Urinary bladder (tissue), 4 donors: ENCODE results near the gene GFOD2. TPM values are rescaled to one million over a fixed set of nuclear protein-coding genes. Genes with fewer than 3 reads are reported as not detected.

Experiments
- DNase-seq: peaks from one replicate; pipeline ENCODE4 v3.0.0-alpha.2; 2015; ENCODE audit errors: extremely low spot score
- H3K27ac ChIP-seq: one replicate; pipeline ENCODE4 v1.5.1; 2013; ENCODE audit warnings: low read depth, mild to moderate bottlenecking, moderate library complexity
- H3K36me3 ChIP-seq: one replicate; pipeline ENCODE4 v1.6.1; 2013; ENCODE audit warnings: mild to moderate bottlenecking, moderate library complexity; ENCODE audit not compliant: insufficient read depth
- H3K4me1 ChIP-seq: one replicate; pipeline ENCODE4 v1.6.1; 2013; ENCODE audit warnings: mild to moderate bottlenecking, moderate library complexity; ENCODE audit not compliant: insufficient read depth
- H3K4me3 ChIP-seq: one replicate; pipeline ENCODE4 v1.5.1; 2013; ENCODE audit warnings: low read depth, low read length
- WGBS: extraction: QIAGEN DNeasy Blood & Tissue Kit; methylation state at CpG from one replicate; pipeline ENCODE4 v1.1.7; 2013; 5-methylcytosine and 5-hydroxymethylcytosine counted together
- polyA plus RNA-seq: library from polyadenylated mRNA; stranded (reverse); fragments of 200-250 nt; gene quantifications from one replicate; pipeline ENCODE4 v1.2.3, GENCODE V29; 2013
- total RNA-seq: library from RNA; depleted of rRNA; stranded (reverse); fragments of >200 nt; gene quantifications from one replicate; pipeline ENCODE4 v1.2.3, GENCODE V29; 2014
- donor health status: healthy with polysubstance abuse.
- donor health status: healthy.

Gene GFOD2
- total and polyA plus RNA-seq, 2 donors: 16.1 to 19.4 TPM

DNA sequence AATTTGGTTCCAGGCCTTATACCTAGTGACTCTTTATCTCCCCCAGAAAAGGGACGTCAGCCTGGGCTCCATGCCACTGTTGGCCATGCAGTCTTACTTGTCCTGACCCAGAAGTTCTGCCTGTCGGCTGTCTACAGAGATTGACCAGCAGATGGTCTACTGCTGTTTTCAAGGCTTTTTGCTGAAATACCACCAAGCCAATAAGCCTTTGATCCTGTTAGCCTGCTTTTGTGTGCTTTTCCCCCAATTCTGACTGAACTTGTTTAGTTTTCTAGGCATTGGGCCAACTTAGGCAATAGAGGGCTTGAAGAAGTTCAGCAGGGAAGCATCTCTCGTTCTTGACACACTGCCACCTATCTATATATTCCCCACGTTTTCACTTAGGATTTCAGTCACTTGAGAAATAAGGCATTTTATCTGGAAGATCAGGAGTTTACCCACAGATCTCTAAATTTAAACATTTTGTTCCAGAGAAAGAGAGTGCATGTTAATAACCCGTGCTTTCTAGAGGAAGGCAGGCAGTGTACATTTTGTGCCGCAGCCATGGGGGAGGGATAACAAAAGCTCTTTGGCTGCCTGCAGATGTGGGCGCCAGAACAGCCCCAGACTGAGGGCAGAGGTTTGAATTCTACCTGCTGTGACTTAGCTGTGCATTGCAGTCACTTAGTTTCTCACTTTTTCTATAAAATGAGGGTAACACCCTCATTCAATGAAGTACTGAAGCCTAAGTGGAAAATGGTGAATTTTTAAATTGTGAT lies 86.5 kb downstream of the GFOD2 start:
- peaks cover 5% of the 10 kb centered on the region for H3K36me3 ChIP-seq
- whole genome bisulfite sequencing: 43% methylated on average over 7 of the region's 7 CpGs
- H3K27ac ChIP-seq: no peak overlapping the region

DNA sequence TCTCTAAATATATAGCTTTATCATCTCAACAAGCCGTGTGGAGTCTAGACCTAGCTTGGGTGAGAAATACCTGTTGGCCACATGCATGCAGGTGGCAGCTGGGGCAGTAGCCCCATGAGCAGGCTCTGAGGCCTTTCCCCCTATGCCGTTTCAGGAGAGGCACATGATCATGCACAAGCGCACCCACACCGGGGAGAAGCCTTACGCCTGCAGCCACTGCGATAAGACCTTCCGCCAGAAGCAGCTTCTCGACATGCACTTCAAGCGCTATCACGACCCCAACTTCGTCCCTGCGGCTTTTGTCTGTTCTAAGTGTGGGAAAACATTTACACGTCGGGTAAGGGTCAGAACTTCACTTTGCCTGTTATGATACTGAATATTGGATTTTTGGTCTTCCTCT lies 90.9 kb downstream of the GFOD2 start:
- 95% methylated on average over 14 of the region's 14 CpGs for WGBS
- no peak for DNase-seq
- Histone ChIP-seq H3K4me3 (no peak overlapping the region), H3K4me1 (no peaks in the 10 kb centered on the region), H3K36me3 (peaks cover 6% of the 10 kb centered on the region), H3K27ac (no peak overlapping the region)

More for the DNA sequence above, 86.5 kb downstream of the GFOD2 start:
- Histone ChIP-seq H3K4me1 (no peaks in the 10 kb centered on the region), H3K4me3 (no peak overlapping the region)
- peak; percentile 20 for DNase-seq

Other genes with a start within 250 kb of the GFOD2 start
- 50.0 TPM for gene ATP6V0D1, start 238.2 kb downstream of the GFOD2 start, total RNA-seq
- 92.5 TPM for gene ATP6V0D1, start 238.2 kb downstream of the GFOD2 start, polyA plus RNA-seq
- not detected for gene AGRP, start 235.8 kb downstream of the GFOD2 start, total RNA-seq
- not detected for gene AGRP, start 235.8 kb downstream of the GFOD2 start, polyA plus RNA-seq
- 20.5 TPM for gene RIPOR1, start 190.5 kb downstream of the GFOD2 start, total RNA-seq
- 59.0 TPM for gene RIPOR1, start 190.5 kb downstream of the GFOD2 start, polyA plus RNA-seq
- gene CTCF, start 156.8 kb downstream of the GFOD2 start, total RNA-seq: 35.5 TPM
- 29.2 TPM for gene CTCF, start 156.8 kb downstream of the GFOD2 start, polyA plus RNA-seq
- gene CARMIL2, start 74.2 kb downstream of the GFOD2 start, total RNA-seq: 0.16 TPM
- gene CARMIL2, start 74.2 kb downstream of the GFOD2 start, polyA plus RNA-seq: 0.99 TPM
- gene ACD, start 59.1 kb downstream of the GFOD2 start, total RNA-seq: 9.5 TPM
- gene ACD, start 59.1 kb downstream of the GFOD2 start, polyA plus RNA-seq: 34.6 TPM
- 1.7 TPM for gene PARD6A, start 58.4 kb downstream of the GFOD2 start, total RNA-seq
- gene PARD6A, start 58.4 kb downstream of the GFOD2 start, polyA plus RNA-seq: 6.5 TPM
- 10.3 TPM for gene ENKD1, start 52.6 kb downstream of the GFOD2 start, total RNA-seq
- gene ENKD1, start 52.6 kb downstream of the GFOD2 start, polyA plus RNA-seq: 39.5 TPM
- gene C16orf86, start 52.5 kb downstream of the GFOD2 start, total RNA-seq: 1.2 TPM
- 9.9 TPM for gene C16orf86, start 52.5 kb downstream of the GFOD2 start, polyA plus RNA-seq
- gene RANBP10, start 87.2 kb upstream of the GFOD2 start, total RNA-seq: 6.0 TPM
- 14.1 TPM for gene RANBP10, start 87.2 kb upstream of the GFOD2 start, polyA plus RNA-seq
- 1.2 TPM for gene TSNAXIP1, start 87.6 kb upstream of the GFOD2 start, total RNA-seq
- gene TSNAXIP1, start 87.6 kb upstream of the GFOD2 start, polyA plus RNA-seq: 2.0 TPM
- gene THAP11, start 123.0 kb upstream of the GFOD2 start, total RNA-seq: 27.2 TPM
- gene THAP11, start 123.0 kb upstream of the GFOD2 start, polyA plus RNA-seq: 42.2 TPM
- gene NUTF2, start 127.6 kb upstream of the GFOD2 start, total RNA-seq: 70.6 TPM
- 117 TPM for gene NUTF2, start 127.6 kb upstream of the GFOD2 start, polyA plus RNA-seq
- 16.5 TPM for gene CENPT, start 128.4 kb upstream of the GFOD2 start, total RNA-seq
- gene CENPT, start 128.4 kb upstream of the GFOD2 start, polyA plus RNA-seq: 49.4 TPM
- gene EDC4, start 153.7 kb upstream of the GFOD2 start, total RNA-seq: 31.8 TPM
- 43.2 TPM for gene EDC4, start 153.7 kb upstream of the GFOD2 start, polyA plus RNA-seq
- gene NRN1L, start 165.6 kb upstream of the GFOD2 start, total RNA-seq: not detected
- gene NRN1L, start 165.6 kb upstream of the GFOD2 start, polyA plus RNA-seq: 1.9 TPM
- 9.9 TPM for gene PSKH1, start 173.9 kb upstream of the GFOD2 start, total RNA-seq
- 39.0 TPM for gene PSKH1, start 173.9 kb upstream of the GFOD2 start, polyA plus RNA-seq
- not detected for gene CTRL, start 212.5 kb upstream of the GFOD2 start, total RNA-seq
- 0.91 TPM for gene CTRL, start 212.5 kb upstream of the GFOD2 start, polyA plus RNA-seq
- 26.1 TPM for gene PSMB10, start 217.5 kb upstream of the GFOD2 start, total RNA-seq
- gene PSMB10, start 217.5 kb upstream of the GFOD2 start, polyA plus RNA-seq: 74.1 TPM
- 10.2 TPM for gene LCAT, start 224.8 kb upstream of the GFOD2 start, total RNA-seq
- 18.5 TPM for gene LCAT, start 224.8 kb upstream of the GFOD2 start, polyA plus RNA-seq
- 50.7 TPM for gene SLC12A4, start 249.3 kb upstream of the GFOD2 start, total RNA-seq
- gene SLC12A4, start 249.3 kb upstream of the GFOD2 start, polyA plus RNA-seq: 42.4 TPM